Transverse colon (tissue), 4 donors: ENCODE results near the gene TNFSF15. TPM values are rescaled to one million over a fixed set of nuclear protein-coding genes. Genes with fewer than 3 reads are reported as not detected.

Experiments
- DNase-seq: peaks from one replicate; pipeline ENCODE4 v3.0.0-alpha.2; 2019
- H3K27ac ChIP-seq, 4 donors: fragments of 200-600 bp; sonication (generic); 2 replicates each; pipeline ENCODE4 v1.5.1; 2016 to 2018; ENCODE audit warnings: inconsistent platforms in 4 of 4
- H3K27me3 ChIP-seq: fragments of 200-600 bp; sonication (generic); 2 replicates; pipeline ENCODE4 v1.5.1; 2017; ENCODE audit warnings: inconsistent platforms
- H3K36me3 ChIP-seq, 4 donors: fragments of 200-600 bp; sonication (generic); 2 replicates each; pipeline ENCODE4 v1.5.1; 2017 to 2019; ENCODE audit warnings: inconsistent platforms in 4 of 4
- H3K4me1 ChIP-seq, 4 donors: fragments of 200-600 bp; sonication (generic); 2 replicates each; pipeline ENCODE4 v1.5.1; 2017 to 2020; ENCODE audit warnings: inconsistent platforms in 4 of 4
- H3K4me3 ChIP-seq, 4 donors: fragments of 200-600 bp; sonication (generic); 1 replicate in 1 of 4; 2 replicates in 3 of 4; pipeline versions ENCODE4 v1.5.1 to v1.6.1; 2017 to 2019; ENCODE audit warnings: inconsistent platforms in 4 of 4
- H3K9me3 ChIP-seq, 2 donors: fragments of 200-600 bp; sonication (generic); 2 replicates each; pipeline ENCODE4 v1.5.1; 2017 to 2019; ENCODE audit warnings: inconsistent platforms in 2 of 2
- CTCF ChIP-seq, 5 experiments: fragments of 200-600 bp in 3 of 5; fragments of 450-650 bp in 2 of 5; sonication (generic) in 3 of 5; IDR thresholded peaks; 1 replicate in 2 of 5; 2 replicates in 3 of 5; pipeline ENCODE4 v1.5.1; 2016 to 2017; ENCODE audit warnings: antibody characterized with exemption in 5 of 5, inconsistent platforms in 3 of 5, mild to moderate bottlenecking in 2 of 5, moderate library complexity in 1 of 5
- EP300 ChIP-seq: sonication (generic); formaldehyde crosslinking; IDR thresholded peaks from one replicate; pipeline ENCODE4 v1.6.1; 2017; ENCODE audit warnings: antibody characterized with exemption, low read depth
- POLR2A ChIP-seq: fragments of 450-650 bp; IDR thresholded peaks from one replicate; pipeline ENCODE4 v1.6.1; 2016; ENCODE audit warnings: antibody characterized with exemption, mild to moderate bottlenecking, moderate library complexity
- POLR2AphosphoS5 ChIP-seq, 3 donors: sonication (generic); formaldehyde crosslinking; IDR thresholded peaks; one replicate each; pipeline ENCODE4 v1.6.1; 2016; ENCODE audit warnings: antibody characterized with exemption in 3 of 3
- WGBS, 2 donors: methylation state at CpG; one replicate each; pipeline ENCODE4 v1.1.5; 2018; ENCODE audit warnings: low coverage in 1 of 2; 5-methylcytosine and 5-hydroxymethylcytosine counted together
- in situ Hi-C, 4 donors: fragments of 200-750 bp; cut with MboI; loops; one replicate each; pipeline versions ENCODE4 v1.15.0 to v1.15.1; 2017; ENCODE audit warnings: low sequenced_read_pairs in 3 of 4, low pct_ligation_motif_present in 1 of 4, low pct_unique_long_range_greater_than_20kb in 1 of 4
- intact Hi-C: fragments of 100-400 bp; cut with DNase I; formaldehyde crosslinking; loops from one replicate; pipeline ENCODE4 v1.15.1; 2023; ENCODE audit warnings: low total_unique reads
- total RNA-seq, 4 donors: library from RNA; depleted of rRNA; stranded (reverse); fragments of >200 nt; gene quantifications; one replicate each; pipeline ENCODE4 v1.1.0, GENCODE V29; 2016

The TNFSF15 gene
- total RNA-seq, 4 donors from 2014 or later: 0.37 to 2.0 (median 1.9) TPM

- Histone ChIP-seq H3K4me3 (no peak overlapping the region), H3K27me3 (no peaks in the 10 kb centered on the region), H3K9me3 (no peaks in the 10 kb centered on the region), H3K27ac (no peak overlapping the region), H3K4me1 (peaks cover 0 to 16% (median 7%) of the 10 kb centered on the region in 4 donors), H3K36me3 (no peaks in the 10 kb centered on the region)
- TF ChIP-seq POLR2A (no peak), EP300 (no peak), POLR2AphosphoS5 (IDR thresholded peaks at IDR 0.05) (no peak)
- intact Hi-C loops: no loop called here
- WGBS, 2 donors: 89 to 96% methylated on average over 5 to 6 of the region's 6 CpGs
- DNase-seq: no peak
- in situ Hi-C loops: no loop called here
Measured at GRCh38 chr9:114776683-114777399, 29.0 kb downstream of the TNFSF15 start.

- Histone ChIP-seq H3K27me3 (no peaks in the 10 kb centered on the region), H3K4me3 (no peak overlapping the region), H3K4me1 (peaks cover 0 to 16% (median 7%) of the 10 kb centered on the region in 4 donors), H3K36me3 (no peaks in the 10 kb centered on the region), H3K27ac (no peak overlapping the region), H3K9me3 (no peaks in the 10 kb centered on the region)
- intact Hi-C loops: no loop called here
- in situ Hi-C loops: no loop called here
- DNase-seq: no peak
- WGBS, 2 donors: 69 to 71% methylated on average over 1 of the region's 1 CpG
- TF ChIP-seq CTCF (IDR thresholded peaks at IDR 0.05): no peak
- no peak for TF ChIP-seq EP300
- no peak for TF ChIP-seq POLR2A
- no peak for TF ChIP-seq POLR2AphosphoS5 (IDR thresholded peaks at IDR 0.05)
Measured at GRCh38 chr9:114775981-114776380, 29.9 kb downstream of the TNFSF15 start.

- Histone ChIP-seq H3K36me3 (no peaks in the 10 kb centered on the region), H3K9me3 (no peaks in the 10 kb centered on the region), H3K27ac (no peak overlapping the region), H3K4me1 (peaks cover 0 to 14% (median 7%) of the 10 kb centered on the region in 4 donors), H3K27me3 (no peaks in the 10 kb centered on the region), H3K4me3 (no peak overlapping the region)
- no peak for DNase-seq
- no peak for TF ChIP-seq POLR2AphosphoS5 (IDR thresholded peaks at IDR 0.05)
- no peak for TF ChIP-seq EP300
- no peak for TF ChIP-seq CTCF (IDR thresholded peaks at IDR 0.05)
- WGBS, 2 donors: 97 to 100% methylated on average over 1 of the region's 1 CpG
- intact Hi-C loops (no loop called here), in situ Hi-C loops (no loop called here)
Measured at GRCh38 chr9:114775121-114775520, 30.7 kb downstream of the TNFSF15 start.

GRCh38 chr9:114774524-114774923 is 31.3 kb downstream of the TNFSF15 start:
- TF ChIP-seq EP300 (no peak), POLR2AphosphoS5 (IDR thresholded peaks at IDR 0.05) (no peak), POLR2A (no peak), CTCF (IDR thresholded peaks at IDR 0.05) (no peak)
- DNase-seq: no peak
- Histone ChIP-seq H3K27me3 (no peaks in the 10 kb centered on the region), H3K36me3 (no peaks in the 10 kb centered on the region), H3K9me3 (no peaks in the 10 kb centered on the region), H3K27ac (no peak overlapping the region), H3K4me3 (no peak overlapping the region), H3K4me1 (peaks cover 0 to 8% (median 6%) of the 10 kb centered on the region in 4 donors)
- in situ Hi-C loops (no loop called here), intact Hi-C loops (no loop called here)
- WGBS, 2 donors: 67 to 82% methylated on average over 2 to 4 of the region's 4 CpGs
